Omental fat pad (tissue), 4 donors: ENCODE data around the gene DYNLRB1. TPM values are rescaled to one million over a fixed set of nuclear protein-coding genes. Genes with fewer than 3 reads are reported as not detected.
"Not testable (repeated sequence)": the region's sequence is repeated elsewhere in the genome, so short reads cannot be mapped to it uniquely, and the experiment has no call there.

Source experiments
- ATAC-seq: fragments of 150-250 bp; one replicate; pipeline ENCODE4 v1.9.1; 2016; ENCODE audit warnings: mild to moderate bottlenecking, moderate library complexity; ENCODE audit not compliant: low FRiP score
- DNase-seq: peaks from one replicate; pipeline ENCODE4 v3.0.0-alpha.2; 2019; ENCODE audit warnings: low spot score
- total RNA-seq, 4 donors: library from RNA; depleted of rRNA; stranded (reverse); fragments of >200 nt; gene quantifications; one replicate each; pipeline ENCODE4 v1.1.0, GENCODE V29; 2016
- TF ChIP-seq, protein P1 (sequence below), 3 donors: fragments of 450-650 bp; IDR thresholded peaks; one replicate each; pipeline ENCODE4 v1.5.1; 2016 to 2017; ENCODE audit warnings: antibody characterized with exemption in 3 of 3, mild to moderate bottlenecking in 3 of 3, moderate library complexity in 2 of 3

DYNLRB1 gene
- total RNA-seq, 4 donors from 2014 or later, result 83.0 to 121 (median 108) TPM

DNA sequence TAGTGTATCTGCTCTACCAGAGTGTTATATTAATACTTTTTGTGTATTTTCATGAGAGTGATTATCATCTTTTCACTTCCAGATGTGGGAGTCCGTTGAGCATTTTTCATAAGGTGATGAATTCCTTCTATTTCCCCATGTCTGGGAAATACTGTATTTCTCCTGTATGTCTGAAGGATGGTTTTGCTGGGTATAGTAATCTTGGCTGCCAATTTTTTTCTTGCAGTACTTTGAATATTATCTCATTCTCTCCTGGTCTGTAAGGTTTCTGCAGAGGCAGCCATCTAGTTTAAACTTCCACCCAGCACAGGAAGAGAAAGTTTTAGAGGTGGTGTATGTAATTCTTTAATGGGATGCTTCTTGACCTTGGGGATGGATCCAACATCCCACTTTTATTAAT is 15.4 kb upstream of the DYNLRB1 start:
- DNase-seq (no peak), ATAC-seq (no peak)
- TF ChIP-seq, protein P1, sequence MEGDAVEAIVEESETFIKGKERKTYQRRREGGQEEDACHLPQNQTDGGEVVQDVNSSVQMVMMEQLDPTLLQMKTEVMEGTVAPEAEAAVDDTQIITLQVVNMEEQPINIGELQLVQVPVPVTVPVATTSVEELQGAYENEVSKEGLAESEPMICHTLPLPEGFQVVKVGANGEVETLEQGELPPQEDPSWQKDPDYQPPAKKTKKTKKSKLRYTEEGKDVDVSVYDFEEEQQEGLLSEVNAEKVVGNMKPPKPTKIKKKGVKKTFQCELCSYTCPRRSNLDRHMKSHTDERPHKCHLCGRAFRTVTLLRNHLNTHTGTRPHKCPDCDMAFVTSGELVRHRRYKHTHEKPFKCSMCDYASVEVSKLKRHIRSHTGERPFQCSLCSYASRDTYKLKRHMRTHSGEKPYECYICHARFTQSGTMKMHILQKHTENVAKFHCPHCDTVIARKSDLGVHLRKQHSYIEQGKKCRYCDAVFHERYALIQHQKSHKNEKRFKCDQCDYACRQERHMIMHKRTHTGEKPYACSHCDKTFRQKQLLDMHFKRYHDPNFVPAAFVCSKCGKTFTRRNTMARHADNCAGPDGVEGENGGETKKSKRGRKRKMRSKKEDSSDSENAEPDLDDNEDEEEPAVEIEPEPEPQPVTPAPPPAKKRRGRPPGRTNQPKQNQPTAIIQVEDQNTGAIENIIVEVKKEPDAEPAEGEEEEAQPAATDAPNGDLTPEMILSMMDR (IDR thresholded peaks at IDR 0.05), result no peak

DNA sequence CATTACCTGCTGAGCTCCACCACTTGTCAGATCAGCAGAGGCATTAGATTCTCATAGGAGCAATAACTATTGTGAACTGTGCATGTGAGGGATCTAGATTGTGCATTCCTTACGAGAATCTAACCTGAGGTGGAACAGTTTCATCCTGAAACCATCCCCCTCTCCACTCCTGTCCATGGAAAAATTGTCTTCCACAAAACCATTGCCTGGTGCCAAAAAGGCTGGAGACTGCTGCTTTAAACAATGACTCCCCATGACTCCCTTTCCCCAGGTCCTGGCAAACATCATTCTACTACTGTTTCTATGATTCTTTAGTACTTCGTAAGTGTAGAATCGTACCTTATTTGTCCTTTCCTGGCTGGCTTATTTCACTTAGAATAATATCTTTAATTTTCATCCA is 9.7 kb upstream of the DYNLRB1 start:
- no peak for ATAC-seq
- TF ChIP-seq, protein P1 (IDR thresholded peaks at IDR 0.05), result no peak
- no peak for DNase-seq

DNA sequence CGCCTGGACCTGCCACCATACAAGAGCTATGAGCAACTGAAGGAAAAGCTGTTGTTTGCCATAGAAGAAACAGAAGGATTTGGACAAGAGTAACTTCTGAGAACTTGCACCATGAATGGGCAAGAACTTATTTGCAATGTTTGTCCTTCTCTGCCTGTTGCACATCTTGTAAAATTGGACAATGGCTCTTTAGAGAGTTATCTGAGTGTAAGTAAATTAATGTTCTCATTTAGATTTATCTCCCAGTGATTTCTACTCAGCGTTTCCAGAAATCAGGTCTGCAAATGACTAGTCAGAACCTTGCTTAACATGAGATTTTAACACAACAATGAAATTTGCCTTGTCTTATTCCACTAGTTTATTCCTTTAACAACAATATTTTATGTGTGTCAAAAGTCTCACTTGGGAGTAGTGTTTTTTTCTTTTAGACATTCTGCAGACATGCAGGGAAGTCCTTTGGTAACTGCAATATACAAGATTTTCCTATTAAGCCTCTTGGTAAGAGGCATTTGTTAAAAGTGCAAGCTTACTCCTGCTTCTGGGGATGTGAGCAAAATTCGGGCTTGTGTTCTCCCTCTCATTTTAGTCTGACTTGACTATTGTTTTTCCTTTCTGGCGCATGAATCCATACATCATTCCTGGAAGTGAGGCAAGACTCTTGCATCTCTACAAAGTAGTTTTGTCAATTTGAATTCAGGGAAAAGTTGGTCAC is 8.4 kb upstream of the DYNLRB1 start:
- DNase-seq (no peak), ATAC-seq (no peak)
- TF ChIP-seq, protein P1 (IDR thresholded peaks at IDR 0.05), result no peak

DNA sequence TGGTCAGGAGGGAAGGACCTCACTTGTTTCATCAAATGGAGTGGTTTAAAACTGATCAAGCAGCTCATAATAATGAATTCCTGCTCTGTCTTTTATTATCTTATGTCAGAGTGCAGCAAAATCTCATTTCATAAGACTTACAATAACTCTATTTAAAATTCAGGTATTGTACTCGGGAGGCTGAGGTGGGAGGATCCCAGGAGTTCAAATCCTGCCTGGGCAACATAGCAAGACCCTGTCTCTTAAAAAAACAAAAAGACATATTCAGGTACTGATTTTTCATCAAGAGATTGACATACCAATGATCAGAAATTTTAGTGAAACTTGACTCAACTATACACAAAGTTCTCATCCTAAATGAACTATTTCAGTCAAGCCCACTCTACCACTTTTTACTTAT is 5.6 kb upstream of the DYNLRB1 start:
- ATAC-seq, result no peak
- DNase-seq, result no peak
- TF ChIP-seq, protein P1 (IDR thresholded peaks at IDR 0.05), result no peak

DNA sequence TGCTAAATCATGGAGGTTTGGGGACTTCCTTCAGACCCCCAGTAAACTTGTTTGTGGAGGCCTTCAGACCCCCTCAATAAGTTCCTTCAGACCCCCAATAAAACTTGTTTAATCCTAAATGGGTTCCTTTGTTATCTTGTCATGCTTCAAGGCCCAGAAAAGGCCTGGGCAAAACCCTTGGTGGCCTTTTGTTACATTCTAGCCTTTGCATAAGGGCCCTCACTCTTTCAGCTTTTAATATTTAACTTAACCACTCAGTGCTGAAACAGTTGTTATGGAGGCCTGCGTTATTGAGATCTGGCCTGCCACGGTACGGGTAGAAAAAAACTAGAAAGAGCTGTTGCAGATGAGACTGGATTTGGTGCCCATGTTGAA is 4.3 kb upstream of the DYNLRB1 start:
- ATAC-seq (no peak), DNase-seq (no peak)
- TF ChIP-seq, protein P1 (IDR thresholded peaks at IDR 0.05), result no peak

DNA sequence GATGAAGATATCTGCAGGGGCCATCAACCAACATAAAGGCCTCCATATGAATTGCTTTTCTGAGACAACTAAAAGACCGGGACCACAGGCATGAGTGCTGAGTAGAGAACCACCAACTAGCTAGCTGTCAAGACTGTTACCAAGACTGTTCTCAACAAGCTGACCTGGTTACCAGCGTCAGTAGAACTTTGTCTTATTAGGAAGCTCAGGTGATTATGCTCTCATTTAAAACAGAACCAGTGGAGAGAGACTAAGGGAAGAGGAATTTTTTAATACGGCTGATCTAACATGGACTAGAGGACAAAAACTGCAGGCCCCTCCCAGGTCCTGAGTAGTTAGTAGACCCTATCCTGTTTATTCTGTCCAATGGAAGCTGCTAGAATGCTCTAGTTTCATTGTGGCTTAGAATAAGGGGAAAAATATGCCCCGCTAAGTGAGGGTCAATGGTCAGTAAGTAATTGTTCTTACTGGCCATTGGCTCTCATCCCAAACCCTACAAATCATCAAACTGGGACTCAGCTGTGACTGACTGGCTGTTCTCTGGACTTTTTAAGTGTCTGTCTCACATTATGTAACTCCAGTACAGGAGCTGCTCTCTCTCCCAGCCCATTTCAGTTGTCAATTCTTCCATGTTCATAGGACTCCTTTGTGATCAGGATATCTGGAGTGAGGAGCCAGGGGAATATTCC is 3.8 kb upstream of the DYNLRB1 start:
- TF ChIP-seq, protein P1 (IDR thresholded peaks at IDR 0.05), result no peak
- no peak for DNase-seq
- ATAC-seq, result no peak

DNA sequence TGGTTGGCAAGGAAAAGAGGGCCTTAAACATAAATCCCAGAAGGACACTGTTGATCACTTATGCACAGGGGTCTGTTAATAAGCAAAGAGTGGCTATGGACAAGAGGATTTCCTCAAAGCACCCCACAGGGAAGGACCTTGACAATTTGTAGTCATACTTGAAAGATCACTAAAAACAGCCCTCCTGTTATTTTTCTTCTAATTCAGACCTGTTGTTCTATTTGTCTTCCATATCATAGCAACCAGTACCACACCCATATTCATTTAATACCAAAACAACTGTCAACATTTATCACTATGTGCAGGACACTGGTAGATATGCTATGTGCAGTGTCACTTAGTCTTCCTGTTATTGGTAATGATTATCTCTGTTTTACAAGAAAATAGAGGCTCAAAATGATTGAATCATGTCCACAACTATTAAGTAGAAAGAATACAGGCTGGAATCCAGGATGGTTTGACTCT is 3.2 kb upstream of the DYNLRB1 start:
- TF ChIP-seq, protein P1 (IDR thresholded peaks at IDR 0.05), result no peak
- DNase-seq (no peak), ATAC-seq (no peak)

DNA sequence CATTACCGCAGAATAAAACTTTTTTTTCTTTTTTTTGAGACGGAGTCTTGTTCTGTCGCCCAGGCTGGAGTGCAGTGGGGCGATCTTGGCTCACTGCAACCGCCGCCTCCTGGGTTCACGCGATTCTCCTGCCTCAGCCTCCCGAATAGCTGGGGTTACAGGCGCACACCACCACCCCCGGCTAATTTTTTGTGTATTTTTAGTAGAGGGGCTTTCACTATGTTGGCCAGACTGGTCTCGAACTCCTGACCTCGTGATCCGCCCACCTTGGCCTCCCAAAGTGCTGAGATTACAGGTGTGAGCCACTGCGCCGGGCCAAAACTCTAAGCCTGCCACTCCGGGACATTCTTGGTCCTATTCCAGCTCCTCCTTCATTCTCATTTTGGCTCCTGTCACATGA is 2.2 kb upstream of the DYNLRB1 start:
- ATAC-seq, DNase-seq: not testable (repeated sequence)
